Epithelial cell of proximal tubule (primary cell): ENCODE data around the gene RNF157. TPM values are rescaled to one million over a fixed set of nuclear protein-coding genes. Genes with fewer than 3 reads are reported as not detected.
A peak's percentile ranks its signal among the peaks of the same experiment; 100 is the strongest.

Source experiments
- DNase-seq: peaks from one replicate; pipeline ENCODE4 v3.0.0-alpha.2; 2011; ENCODE audit warnings: low read depth
- H3K4me3 ChIP-seq: 2 replicates; pipeline ENCODE4 v1.5.1; 2011; ENCODE audit warnings: low read depth, mild to moderate bottlenecking, low read length
- total RNA-seq: library from RNA; depleted of rRNA; stranded (reverse); fragments of >200 nt; gene quantifications from 2 replicates; pipeline ENCODE4 v1.2.3, GENCODE V29; 2015
- TF ChIP-seq, protein P1 (sequence below): conservative IDR thresholded peaks from 2 replicates; pipeline ENCODE4 v1.5.1; 2012; ENCODE audit warnings: low read depth, mild to moderate bottlenecking, low read length

The RNF157 gene
- total RNA-seq, 1 donor from 2014 or later, result 10.0 TPM

DNA sequence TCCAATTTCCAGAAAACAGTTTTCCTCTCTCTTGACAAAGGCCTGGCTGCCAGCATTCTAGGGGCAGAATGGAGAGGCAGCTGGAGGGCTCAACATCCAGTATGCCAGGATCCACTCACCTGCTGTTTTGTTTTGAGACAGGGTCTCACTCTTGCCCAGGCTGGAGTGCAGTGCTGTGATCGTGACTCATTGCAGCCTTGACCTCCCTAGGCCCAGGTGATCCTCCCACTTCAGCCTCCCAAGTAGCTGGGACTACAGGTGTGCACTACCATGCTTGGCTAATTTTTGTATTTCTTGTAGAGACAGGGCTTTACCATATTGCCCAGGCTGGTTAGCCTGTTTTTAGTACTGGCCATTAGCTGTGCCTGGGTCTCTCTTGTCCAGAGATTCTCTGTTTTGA is 70.2 kb downstream of the RNF157 start:
- DNase-seq, result no peak
- TF ChIP-seq, protein P1, sequence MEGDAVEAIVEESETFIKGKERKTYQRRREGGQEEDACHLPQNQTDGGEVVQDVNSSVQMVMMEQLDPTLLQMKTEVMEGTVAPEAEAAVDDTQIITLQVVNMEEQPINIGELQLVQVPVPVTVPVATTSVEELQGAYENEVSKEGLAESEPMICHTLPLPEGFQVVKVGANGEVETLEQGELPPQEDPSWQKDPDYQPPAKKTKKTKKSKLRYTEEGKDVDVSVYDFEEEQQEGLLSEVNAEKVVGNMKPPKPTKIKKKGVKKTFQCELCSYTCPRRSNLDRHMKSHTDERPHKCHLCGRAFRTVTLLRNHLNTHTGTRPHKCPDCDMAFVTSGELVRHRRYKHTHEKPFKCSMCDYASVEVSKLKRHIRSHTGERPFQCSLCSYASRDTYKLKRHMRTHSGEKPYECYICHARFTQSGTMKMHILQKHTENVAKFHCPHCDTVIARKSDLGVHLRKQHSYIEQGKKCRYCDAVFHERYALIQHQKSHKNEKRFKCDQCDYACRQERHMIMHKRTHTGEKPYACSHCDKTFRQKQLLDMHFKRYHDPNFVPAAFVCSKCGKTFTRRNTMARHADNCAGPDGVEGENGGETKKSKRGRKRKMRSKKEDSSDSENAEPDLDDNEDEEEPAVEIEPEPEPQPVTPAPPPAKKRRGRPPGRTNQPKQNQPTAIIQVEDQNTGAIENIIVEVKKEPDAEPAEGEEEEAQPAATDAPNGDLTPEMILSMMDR, result no peak
- no peak overlapping the region for H3K4me3 ChIP-seq

- H3K4me3 ChIP-seq, result no peak overlapping the region
- DNase-seq, result no peak
- TF ChIP-seq, protein P1, result no peak
Observed at GRCh38 chr17:76166906-76167305, 73.4 kb downstream of the RNF157 start.

DNA sequence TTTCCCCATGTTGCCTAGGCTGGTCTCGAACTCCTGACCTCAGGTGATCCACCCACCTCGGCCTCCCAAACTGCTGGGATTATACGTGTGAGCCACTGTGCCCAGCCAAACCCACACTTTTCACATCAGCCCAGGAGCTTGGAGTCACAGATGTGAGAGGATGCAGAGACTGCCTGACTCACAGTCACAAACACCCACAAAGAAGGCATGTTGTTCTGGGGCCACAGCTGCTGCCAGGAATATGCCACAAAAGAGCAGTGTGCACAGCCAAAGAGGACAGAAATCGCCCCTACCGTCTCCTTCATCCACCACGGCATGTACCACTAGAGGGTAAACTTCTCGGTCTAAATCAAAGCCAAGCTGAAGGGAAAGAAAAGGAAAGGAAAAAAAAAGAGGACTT is 74.1 kb downstream of the RNF157 start:
- TF ChIP-seq, protein P1, result no peak
- no peak for DNase-seq
- no peak overlapping the region for H3K4me3 ChIP-seq

GRCh38 chr17:76164331-76164730 is 76.0 kb downstream of the RNF157 start:
- TF ChIP-seq, protein P1, result no peak
- DNase-seq, result no peak
- no peak overlapping the region for H3K4me3 ChIP-seq

DNA sequence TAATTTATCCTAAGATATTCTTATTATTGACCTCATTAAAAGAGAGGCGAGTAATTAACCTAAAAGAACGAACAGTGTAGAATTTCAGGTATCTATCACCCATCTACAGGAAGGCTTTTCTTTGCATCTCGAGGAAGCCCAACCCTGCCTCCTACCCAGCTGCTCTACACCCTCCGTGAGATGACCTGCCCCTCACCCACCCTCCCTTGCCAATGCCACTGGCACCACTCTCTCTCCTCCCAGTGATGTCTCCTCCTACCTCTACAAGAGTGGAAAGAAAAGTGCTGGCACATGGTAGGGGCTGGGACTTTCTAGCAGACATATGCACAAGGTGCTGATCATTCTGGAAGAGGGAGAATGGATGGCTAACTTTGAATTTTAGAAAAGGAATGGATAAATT is 76.4 kb downstream of the RNF157 start:
- TF ChIP-seq, protein P1, result no peak
- no peak for DNase-seq

GRCh38 chr17:76161619-76162266 is 78.5 kb downstream of the RNF157 start:
- DNase-seq, result no peak
- TF ChIP-seq, protein P1, result no peak
- H3K4me3 ChIP-seq, result peak overlapping the region; percentile 12

More for the DNA sequence above, 76.4 kb downstream of the RNF157 start:
- no peak overlapping the region for H3K4me3 ChIP-seq

GRCh38 chr17:76160896-76161528 is 79.3 kb downstream of the RNF157 start:
- H3K4me3 ChIP-seq, result peak overlapping the region; percentile 12
- DNase-seq, result no peak
- TF ChIP-seq, protein P1, result no peak
